HG03575 (cell line): ENCODE data around the gene OR2C3.

Experiments used
- ATAC-seq: cut with Tn5 transposase; IDR thresholded peaks from one replicate; pipeline ENCODE4 v1.9.1; 2021; ENCODE audit not compliant: unreplicated experiment, insufficient number of reproducible peaks, low FRiP score; ENCODE audit errors: extremely low read depth

Gene OR2C3

DNA sequence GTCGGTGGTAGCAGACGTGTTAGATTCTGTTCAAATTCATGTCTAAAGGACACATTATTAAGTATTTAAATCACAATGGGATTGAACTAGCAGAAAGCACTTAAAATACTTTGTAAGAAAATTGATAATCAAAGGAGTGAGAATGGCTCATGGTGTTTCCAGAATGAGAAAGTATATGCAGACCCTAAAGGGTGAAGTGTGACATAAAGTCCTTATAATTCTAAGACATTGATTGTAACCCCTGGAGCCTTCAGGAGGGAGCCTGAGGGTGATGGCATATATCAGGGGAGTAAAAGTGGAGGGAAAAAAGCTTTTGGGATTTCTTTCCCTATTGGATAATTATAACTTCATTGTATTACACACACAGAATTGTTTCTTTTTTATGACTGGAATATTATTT, at the start of gene OR2C3:
OR2C3 (minus strand) TSS at position 101 of the 400 bp plus-strand sequence. CDS start 3,929 bp downstream, outside the sequence.
- ATAC-seq = no peak

DNA sequence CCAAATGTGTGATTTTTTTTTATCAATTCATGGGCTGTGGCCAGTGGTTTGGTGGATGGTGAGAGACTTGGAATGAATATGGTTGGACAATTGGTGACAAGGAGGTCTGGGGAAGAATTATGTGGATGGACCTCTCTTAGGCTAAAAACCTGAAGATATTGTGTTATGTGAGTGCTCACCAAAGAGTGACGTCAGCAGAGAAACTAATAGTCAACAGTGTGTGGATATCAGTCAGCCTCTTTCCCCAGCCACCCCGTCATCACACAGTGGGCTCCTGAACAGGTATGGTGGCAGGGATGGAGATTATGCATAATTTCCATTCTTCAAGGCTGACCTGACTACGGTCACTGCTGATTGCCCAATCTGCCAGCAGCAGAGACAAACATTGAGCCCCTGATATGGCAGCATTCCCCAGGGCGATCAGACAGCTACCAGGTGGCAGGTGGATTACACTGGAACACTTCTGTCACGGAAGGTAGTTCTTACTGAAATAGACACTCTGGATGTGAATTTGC, 42.8 kb upstream of the OR2C3 start:
- ATAC-seq = no peak

DNA sequence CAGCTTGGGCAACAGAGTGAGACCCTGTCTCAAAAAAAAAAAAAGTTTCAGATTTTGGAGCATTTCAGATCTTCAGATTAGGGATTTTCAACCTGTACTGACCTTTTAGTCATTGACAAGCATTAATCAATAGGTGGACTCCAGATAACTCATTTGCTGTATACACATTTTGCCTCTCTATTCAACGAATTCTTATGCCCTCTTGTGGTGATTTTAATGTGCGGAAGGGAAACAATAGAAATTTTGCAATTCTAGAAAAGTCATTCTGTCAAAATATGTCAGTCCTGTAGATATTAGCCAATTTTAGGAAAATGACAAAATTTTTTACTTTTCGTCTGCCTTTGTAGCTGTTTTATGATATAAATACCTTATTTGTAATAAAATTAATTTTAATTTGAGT, 40.3 kb upstream of the OR2C3 start:
- no peak for ATAC-seq

DNA sequence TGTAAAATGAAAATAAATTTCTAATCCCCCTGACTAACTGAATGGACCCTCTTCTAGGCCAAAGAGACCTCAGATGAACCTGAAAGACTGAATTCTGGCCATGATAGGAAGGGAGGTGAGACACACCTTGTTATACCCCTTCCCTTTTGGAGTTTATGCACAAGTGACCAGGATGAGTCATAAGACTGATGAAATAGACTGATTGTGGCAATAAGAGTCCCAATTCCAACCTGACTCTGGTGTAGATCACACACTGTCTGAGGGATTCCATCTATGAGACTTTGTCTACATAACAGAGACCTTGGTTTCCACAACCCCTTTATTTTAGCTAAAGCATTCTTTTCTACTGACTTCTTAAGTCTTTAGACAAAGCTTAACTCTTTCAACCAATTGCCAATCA, 38.4 kb upstream of the OR2C3 start:
- no peak for ATAC-seq

DNA sequence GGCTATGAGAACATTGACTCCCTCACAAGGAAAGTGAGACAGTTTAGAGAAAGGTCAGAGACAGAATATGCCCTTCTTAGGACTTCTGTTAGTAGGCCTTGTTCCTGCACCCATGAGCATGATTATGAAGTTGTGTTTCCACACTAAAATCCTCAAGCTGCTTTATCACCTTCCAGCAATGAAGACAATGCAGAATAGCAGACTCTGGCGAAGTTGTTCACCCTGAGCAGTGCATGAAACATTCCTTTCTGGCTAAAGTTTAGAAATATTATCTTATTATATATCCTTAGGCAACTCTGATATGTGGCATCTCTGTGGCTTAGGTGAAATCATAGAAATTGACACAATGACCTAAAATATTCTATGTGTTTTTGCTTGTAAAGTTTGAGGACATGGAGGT, 38.0 kb upstream of the OR2C3 start:
- no peak for ATAC-seq

DNA sequence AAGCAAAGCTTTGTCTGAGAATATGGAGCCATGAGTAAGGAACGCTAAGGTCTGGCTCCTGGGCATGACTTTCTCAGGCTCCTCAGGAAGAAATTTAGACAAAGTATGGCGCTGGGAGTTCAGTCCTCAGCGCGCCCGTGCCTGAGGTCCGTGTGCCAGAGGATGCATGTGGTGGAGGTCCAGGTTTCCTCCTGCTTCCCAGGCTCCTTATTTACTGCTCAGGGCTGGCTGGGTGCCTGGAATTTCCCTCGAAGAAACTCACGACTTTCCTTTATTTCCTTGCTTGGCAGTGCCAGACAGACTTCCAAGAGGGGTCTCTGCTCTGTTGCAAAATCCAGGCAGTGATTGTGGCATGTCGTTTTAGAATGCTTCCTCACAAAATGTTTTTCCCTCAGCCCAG, 26.0 kb upstream of the OR2C3 start:
- no peak for ATAC-seq

DNA sequence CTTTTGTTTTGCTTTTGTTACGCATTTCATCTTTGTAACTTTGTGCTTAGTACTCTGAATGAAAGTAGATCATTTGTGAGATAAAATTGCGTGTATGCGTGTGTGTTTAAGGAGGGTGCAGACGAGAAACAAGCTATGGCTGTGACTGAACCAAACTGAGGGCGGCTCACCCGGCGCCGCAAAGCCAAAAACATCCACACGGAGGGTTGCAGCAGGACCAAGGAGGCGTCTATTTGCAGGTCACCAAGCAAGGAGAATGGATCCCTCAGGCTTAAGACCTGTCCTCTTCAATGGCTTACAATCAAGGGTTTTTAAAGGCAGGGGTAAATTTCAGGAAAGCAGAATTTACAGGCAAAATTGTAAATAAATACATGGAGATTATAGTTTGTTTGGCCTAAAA, 25.5 kb upstream of the OR2C3 start:
- no peak for ATAC-seq

DNA sequence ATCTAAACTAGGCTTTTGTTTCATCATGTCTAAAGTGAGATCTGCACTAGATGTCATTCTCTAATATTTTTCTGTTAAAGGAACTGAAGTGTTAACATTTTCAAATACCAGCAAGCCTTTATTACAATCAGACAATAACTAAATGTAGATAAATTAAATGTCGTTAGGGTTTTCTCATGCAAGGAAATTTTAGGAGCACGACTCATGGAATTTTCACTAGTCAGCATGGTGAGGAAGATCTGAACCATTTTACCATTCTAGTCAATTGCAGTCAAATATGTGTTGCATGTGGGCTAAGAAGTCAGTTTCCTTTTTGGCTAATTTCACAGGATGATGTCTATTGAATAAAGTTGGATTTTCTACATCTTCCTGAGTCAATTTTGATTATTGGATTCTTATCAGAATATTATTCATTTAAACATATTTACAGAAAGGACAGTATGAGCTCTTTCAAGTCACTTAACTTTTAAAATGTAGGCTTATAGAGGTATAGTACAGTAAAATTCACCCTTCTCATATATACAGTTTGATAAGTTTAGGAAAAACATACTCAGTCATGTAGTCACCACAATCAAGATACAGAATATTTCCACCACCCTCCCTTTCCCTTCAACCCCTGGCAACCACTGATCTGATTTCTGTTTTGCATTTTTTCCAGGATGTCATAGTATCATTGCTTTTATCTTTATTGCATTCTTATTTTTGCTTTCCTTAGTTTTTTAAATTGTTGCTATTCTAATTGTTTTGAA, 21.9 kb upstream of the OR2C3 start:
- no peak for ATAC-seq

DNA sequence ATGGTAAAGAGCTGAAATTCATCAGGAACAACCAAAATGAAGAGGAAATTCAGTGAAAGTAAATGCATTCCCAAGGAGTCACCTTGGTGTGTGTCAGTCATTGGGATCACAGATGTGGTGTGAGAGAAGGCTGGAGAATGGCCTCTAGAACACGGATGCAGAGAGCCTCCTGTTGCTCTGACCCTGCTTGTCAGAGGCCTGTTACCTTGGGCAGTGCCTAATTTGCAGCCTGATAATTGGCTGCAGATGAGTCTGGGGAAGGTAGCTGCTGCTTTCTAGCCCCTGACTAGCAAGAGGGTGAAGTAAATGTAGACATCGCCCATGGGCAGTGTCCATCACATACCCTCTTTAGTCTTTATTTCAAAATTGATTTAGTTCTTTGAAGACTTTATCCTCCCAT, 16.0 kb upstream of the OR2C3 start:
- no peak for ATAC-seq

DNA sequence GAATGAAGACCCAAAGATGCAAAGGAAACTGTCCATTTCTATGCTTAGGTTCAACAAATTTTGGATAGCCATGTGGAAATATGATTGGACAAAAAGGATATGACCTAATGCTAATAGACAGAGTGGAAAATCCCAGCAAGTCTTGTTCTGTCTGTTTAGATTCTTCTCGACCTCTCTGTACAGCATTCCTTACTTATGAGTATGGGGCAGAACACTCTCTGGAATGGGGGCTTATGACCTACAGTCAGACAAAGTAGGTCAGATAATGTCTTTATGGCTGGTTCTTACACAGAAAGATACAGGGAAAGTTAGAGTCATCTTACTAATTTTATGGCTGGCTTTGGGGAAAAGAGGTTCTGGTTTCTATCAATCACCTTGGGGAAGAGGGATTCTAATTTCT, 15.5 kb upstream of the OR2C3 start:
- no peak for ATAC-seq

DNA sequence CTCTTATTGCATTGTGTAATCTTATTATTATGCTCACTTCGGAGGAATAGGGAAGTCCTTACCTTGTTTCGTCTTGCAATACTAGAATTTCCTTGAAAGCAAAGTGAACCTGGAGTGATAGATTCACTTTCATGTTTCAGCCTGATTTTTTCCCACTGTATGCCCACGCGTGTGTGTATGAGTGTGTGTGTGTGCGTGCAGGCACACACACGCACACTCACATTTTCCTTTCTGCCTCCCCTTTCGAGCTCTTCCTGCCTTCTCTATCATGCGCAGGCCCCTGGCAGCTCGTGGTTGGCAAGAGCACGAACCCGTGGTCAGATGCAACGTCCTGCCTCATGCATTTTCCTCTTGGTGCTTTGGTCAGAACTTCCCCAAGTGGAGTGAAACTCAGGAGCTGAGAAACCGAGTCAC, 12.5 kb upstream of the OR2C3 start, which contains the start of gene GCSAML:
GCSAML (plus strand) TSS at position 366 of the 414 bp plus-strand sequence. CDS start 58 bp downstream, outside the sequence.
- no peak for ATAC-seq

DNA sequence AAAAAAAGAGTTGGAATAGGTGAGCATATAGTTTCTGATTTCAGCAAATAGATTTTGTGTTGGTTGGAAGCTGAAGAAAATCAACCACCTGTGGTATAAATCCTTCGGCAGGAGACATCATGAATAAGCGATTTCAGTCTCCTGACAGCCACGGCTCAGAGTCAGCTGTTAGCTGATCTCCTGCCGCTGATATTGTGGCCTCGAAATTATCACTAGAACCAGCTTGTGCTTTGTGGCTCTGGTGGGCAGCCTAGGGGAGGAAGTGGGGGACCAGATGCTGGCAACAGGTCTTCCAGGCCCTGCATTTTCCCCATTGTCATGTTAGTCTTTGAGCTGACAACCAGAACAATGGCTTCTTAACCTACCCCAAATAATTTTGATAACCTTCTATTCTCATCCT, 11.9 kb upstream of the OR2C3 start:
- no peak for ATAC-seq

DNA sequence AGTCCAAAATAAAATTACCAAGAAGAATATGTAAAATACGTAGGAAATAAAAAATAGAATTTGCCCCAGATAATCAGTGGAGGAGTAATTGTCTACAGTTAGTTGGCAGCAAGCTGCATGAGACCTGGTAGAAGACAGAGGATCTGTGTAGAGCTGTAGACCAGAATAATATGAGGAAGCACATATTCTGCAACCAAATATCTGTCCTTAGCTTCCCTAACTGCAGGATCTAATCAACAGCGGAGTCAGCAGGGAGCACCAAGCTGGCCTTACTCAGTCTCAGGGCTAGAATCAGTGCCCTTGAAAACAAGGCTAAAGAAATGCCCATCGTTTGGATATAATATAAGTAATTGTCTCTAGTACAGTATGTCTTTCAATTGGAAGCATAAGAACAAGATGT, 6.6 kb upstream of the OR2C3 start:
- ATAC-seq = no peak

DNA sequence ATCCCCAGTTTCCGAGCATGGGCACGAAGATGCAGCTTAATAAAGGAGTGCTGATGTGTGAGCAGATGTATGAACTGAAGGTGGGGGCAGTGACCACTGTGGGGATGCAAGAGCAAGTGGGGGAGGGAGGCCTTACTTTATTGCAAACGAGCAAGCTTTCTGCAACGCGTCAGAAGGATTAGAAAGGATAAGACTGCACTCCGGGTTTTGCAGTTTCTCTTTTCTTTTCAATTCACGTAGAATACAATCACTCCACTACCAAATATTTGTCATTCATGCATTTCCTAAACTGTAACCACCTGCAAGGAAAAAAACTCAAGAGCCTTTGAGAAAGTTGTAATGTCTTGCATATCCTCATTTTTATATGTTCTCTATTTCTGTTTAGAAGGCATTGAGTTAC, 4.3 kb upstream of the OR2C3 start:
- no peak for ATAC-seq

DNA sequence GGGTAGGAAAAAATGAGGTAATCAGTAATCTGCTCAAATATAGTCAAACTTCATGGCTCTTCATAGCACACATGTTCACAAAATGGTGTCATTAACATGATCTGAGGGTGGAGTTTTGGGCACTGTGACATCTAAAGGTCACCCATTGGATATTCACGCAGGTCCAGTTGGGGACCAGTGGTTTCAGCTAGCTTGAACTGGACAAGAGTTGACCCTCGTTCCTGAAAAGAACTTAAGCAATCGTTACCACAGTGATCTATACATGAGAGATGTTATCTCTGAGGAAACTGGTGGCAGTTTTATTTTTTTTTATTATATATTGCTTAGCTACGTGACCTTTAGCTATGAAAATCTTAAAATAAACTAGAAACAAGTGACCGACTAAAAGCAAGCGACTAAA, 3.0 kb upstream of the OR2C3 start:
- ATAC-seq = no peak

DNA sequence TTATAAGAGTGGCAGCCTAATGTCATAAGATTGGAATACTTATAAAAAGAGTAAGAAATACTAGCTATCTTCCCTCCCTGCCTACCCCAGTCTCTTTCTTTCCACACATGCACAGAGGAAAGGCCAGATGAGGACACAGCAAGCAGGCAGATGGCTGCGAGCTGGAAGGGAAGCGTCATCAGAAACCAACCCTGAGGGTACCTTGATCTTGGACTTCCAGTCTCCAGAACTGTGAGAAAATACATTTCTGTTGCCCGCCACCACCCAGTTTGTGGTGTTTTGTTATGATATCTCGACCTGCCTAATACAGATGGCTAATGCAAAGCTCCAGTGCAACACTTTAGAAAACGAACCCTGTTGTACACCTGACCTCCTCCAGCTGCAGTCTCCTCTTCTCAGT, 2.3 kb upstream of the OR2C3 start:
- no peak for ATAC-seq

DNA sequence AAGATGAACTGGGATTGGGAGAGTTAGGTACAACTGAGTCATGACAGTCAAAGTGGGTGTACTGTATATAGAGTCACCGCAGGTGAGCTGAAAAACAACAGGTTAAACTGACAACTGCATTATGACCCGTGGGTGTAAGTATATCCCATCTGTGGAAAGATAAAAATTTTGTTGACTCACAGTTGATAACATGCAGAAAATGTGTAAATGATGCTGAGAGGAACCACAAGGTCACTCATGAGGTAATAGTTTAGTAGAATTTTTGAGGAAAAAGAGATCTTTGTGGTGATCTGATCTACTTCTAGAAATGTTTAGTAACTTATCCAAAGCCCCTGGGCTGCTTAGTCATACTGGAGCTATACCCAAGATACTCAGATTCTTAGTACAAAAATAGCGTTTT, 838 bp downstream of the OR2C3 start:
- ATAC-seq = no peak

DNA sequence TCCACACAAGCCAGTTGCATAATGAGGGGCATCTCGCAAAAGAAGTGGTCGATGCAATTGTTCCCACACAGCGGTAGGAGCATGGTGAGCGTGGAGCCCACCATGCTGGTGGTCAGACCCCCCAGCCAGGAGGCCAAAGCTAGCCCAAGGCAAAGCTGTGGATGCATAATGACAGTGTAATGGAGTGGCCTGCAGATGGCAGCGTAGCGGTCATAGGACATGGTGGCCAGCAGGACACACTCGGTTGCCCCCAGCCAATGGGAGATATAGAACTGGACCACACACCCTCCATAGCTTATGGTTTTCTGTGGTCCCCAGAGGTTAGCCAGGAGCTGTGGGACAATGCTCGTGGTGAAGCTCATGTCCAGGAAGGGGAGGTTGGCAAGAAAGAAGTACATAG, 4.3 kb downstream of the OR2C3 start:
- no peak for ATAC-seq

DNA sequence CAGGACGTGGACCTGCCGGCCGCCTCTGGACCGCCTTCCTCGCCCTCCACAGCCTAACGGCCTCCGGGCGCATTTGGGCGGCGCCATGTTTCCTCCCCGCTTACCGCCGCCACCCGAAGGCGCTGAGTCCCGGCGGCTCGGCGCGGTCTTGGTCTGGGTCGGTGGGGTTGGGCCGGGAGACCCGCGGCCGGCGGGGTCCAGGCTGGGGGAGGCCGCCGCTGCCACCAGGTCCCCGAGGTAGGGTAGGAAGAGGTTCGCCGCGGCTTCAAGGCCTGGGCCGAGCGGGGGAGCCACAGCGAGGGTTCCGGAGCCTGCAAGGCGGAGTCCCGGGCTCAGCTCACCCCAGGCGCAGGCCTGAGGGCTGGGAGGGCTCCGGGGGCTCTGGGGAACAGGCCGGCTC, 5.5 kb downstream of the OR2C3 start:
- ATAC-seq = no peak

DNA sequence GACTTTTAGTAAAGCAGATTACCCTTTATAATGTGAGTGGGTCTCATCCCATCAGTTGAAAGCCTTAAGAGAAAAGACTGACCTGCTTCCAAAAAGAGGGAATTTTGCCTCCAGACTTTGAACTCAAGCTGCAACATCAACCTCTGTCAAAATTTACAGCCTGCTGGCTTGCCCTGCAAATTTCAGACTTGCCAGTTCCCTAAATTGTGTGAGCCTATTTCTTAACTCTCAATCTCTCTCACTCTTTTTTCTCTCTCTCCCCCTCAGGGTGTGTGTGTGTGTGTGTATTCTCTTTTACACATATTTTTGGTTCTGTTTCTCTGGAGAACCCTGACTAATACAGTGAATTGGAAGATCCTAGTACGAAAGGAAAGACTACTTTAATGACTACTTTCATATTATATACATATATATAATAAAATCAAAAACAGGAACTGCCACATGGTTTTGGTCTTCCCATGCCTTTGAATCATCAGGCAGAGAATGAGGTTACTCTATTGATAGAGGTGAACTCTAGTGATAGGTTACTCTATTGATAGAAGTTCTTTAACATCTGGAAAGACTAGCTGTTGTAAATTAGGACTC, 6.4 kb downstream of the OR2C3 start:
- no peak for ATAC-seq
